OCI-LY3 (cell line): ENCODE results near the gene TMEM150B.

Source experiments
- H2AFZ ChIP-seq: fragments of 200-600, 300-600 bp; shearing (Covaris generic); 2 replicates; pipeline ENCODE4 v1.6.0; 2014; ENCODE audit warnings: antibody characterized with exemption, low read depth, low read length
- H3K27ac ChIP-seq: fragments of 200-600, 300-600 bp; sonication (generic); 2 replicates; pipeline ENCODE4 v1.5.1; 2014; ENCODE audit warnings: mild to moderate bottlenecking, low read length, moderate library complexity, mixed read lengths
- H3K27me3 ChIP-seq: fragments of 200-600, 300-600 bp; sonication (generic); 2 replicates; pipeline ENCODE4 v1.6.1; 2014; ENCODE audit warnings: low read depth, low read length, mixed read lengths
- H3K36me3 ChIP-seq: fragments of 200-600, 300-600 bp; sonication (generic); replicated peaks from 2 replicates; pipeline ENCODE3; 2014; ENCODE audit warnings: low read depth, low read length, mixed read lengths
- H3K4me1 ChIP-seq: fragments of 300-600, 200-600 bp; sonication (generic); 2 replicates; pipeline ENCODE4 v1.6.1; 2014; ENCODE audit warnings: low read length, mixed read lengths
- H3K4me2 ChIP-seq: fragments of 200-600, 300-600 bp; sonication (generic); 2 replicates; pipeline ENCODE4 v1.6.1; 2014; ENCODE audit warnings: low read length, mixed read lengths
- H3K4me3 ChIP-seq: fragments of 300-600, 200-600 bp; sonication (generic); 2 replicates; pipeline ENCODE4 v1.5.1; 2014; ENCODE audit warnings: antibody characterized with exemption, mild to moderate bottlenecking, low read length, moderate library complexity
- H3K79me2 ChIP-seq: fragments of 300-600, 200-600 bp; shearing (Covaris generic); 2 replicates; pipeline ENCODE4 v1.6.1; 2014; ENCODE audit warnings: mild to moderate bottlenecking, low read length, mixed read lengths
- H3K9ac ChIP-seq: fragments of 300-600, 200-600 bp; shearing (Covaris generic); 2 replicates; pipeline ENCODE4 v1.6.0; 2014; ENCODE audit warnings: mild to moderate bottlenecking, low read length, moderate library complexity
- H3K9me3 ChIP-seq: fragments of 200-600, 300-600 bp; shearing (Covaris generic); 2 replicates; pipeline ENCODE4 v1.6.1; 2014; ENCODE audit warnings: low read length, mixed read lengths; ENCODE audit not compliant: insufficient read depth
- H4K20me1 ChIP-seq: fragments of 200-600, 300-600 bp; sonication (generic); 2 replicates; pipeline ENCODE4 v1.6.1; 2016; ENCODE audit warnings: low read length, mixed read lengths; ENCODE audit not compliant: insufficient read depth
- EZH2phosphoT487 ChIP-seq: fragments of 200-600 bp; shearing (Covaris generic); IDR thresholded peaks from 2 replicates; pipeline ENCODE4 v1.6.1; 2018; ENCODE audit warnings: antibody characterized with exemption, mixed run types, low read depth
- TF ChIP-seq, protein P1 (sequence below): fragments of 200-600, 300-600 bp; sonication (generic); IDR thresholded peaks from 2 replicates; pipeline ENCODE4 v1.5.1; 2014; ENCODE audit warnings: antibody characterized with exemption, low read length, low read depth

The TMEM150B gene

GRCh38 chr19:55300886-55301458 is 24.2 kb downstream of the TMEM150B start:
- Histone ChIP-seq H3K79me2 (no peaks in the 10 kb centered on the region), H2AFZ (no peak overlapping the region; the same call in 1 of the 2 replicates), H3K27me3 (peaks cover 6% of the 10 kb centered on the region; the same call in 1 of the 2 replicates), H3K9me3 (no peaks in the 10 kb centered on the region), H4K20me1 (no peaks in the 10 kb centered on the region), H3K4me1 (peaks cover 10% of the 10 kb centered on the region; the same call in 1 of the 2 replicates), H3K9ac (no peak overlapping the region), H3K4me3 (peak overlapping the region; percentile 85), H3K27ac (no peak overlapping the region), H3K4me2 (peak overlapping the region; percentile 86), H3K36me3 (no peaks in the 10 kb centered on the region)
- TF ChIP-seq, protein P1, sequence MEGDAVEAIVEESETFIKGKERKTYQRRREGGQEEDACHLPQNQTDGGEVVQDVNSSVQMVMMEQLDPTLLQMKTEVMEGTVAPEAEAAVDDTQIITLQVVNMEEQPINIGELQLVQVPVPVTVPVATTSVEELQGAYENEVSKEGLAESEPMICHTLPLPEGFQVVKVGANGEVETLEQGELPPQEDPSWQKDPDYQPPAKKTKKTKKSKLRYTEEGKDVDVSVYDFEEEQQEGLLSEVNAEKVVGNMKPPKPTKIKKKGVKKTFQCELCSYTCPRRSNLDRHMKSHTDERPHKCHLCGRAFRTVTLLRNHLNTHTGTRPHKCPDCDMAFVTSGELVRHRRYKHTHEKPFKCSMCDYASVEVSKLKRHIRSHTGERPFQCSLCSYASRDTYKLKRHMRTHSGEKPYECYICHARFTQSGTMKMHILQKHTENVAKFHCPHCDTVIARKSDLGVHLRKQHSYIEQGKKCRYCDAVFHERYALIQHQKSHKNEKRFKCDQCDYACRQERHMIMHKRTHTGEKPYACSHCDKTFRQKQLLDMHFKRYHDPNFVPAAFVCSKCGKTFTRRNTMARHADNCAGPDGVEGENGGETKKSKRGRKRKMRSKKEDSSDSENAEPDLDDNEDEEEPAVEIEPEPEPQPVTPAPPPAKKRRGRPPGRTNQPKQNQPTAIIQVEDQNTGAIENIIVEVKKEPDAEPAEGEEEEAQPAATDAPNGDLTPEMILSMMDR, result no peak
- no peak for TF ChIP-seq EZH2phosphoT487

- no peak for TF ChIP-seq EZH2phosphoT487
- TF ChIP-seq, protein P1, result no peak
- Histone ChIP-seq H4K20me1 (no peaks in the 10 kb centered on the region), H3K9ac (no peak overlapping the region), H3K4me1 (peaks cover 10% of the 10 kb centered on the region; the same call in 1 of the 2 replicates), H3K4me2 (no peak overlapping the region), H3K36me3 (no peaks in the 10 kb centered on the region), H3K4me3 (no peak overlapping the region), H2AFZ (no peak overlapping the region), H3K9me3 (no peaks in the 10 kb centered on the region), H3K27ac (no peak overlapping the region), H3K27me3 (peaks cover 6% of the 10 kb centered on the region; the same call in 1 of the 2 replicates), H3K79me2 (no peaks in the 10 kb centered on the region)
These were observed 25.1 kb downstream of the TMEM150B start for GRCh38 chr19:55299991-55300390.

DNA sequence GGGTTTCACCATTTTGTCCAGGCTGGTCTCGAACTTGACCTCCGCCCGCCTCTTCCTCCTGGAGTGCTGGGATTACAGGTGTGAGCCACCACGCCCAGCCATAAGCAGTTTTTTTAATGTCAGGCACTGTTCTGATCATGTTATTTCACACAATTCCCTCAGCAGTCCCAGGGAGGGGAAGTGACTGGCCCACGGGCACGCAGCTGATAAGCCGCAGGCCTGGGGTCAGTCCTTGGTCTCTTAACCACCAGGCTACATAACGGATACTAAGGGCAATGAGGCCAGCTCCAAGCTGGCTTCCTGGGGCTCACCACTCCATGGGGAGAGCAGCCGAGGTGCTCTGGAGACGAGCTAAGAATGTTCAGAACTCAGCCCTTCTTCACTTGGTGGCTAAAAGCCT is 27.9 kb downstream of the TMEM150B start:
- H2AFZ ChIP-seq, result no peak overlapping the region
- peaks cover 6% of the 10 kb centered on the region; the same call in 1 of the 2 replicates for H3K27me3 ChIP-seq
- H3K4me2 ChIP-seq, result no peak overlapping the region

GRCh38 chr19:55289117-55289796 is 35.9 kb downstream of the TMEM150B start:
- Histone ChIP-seq H3K4me3 (no peak overlapping the region), H3K4me2 (no peak overlapping the region), H4K20me1 (no peaks in the 10 kb centered on the region), H3K27ac (no peak overlapping the region), H2AFZ (no peak overlapping the region), H3K9ac (no peak overlapping the region), H3K36me3 (no peaks in the 10 kb centered on the region), H3K79me2 (no peaks in the 10 kb centered on the region), H3K9me3 (no peaks in the 10 kb centered on the region), H3K27me3 (no peaks in the 10 kb centered on the region), H3K4me1 (0 out of 2 replicates have a peak, but pooled peaks cover 4% of the 10 kb centered on the region)
- TF ChIP-seq, protein P1, result no peak
- no peak for TF ChIP-seq EZH2phosphoT487

More for the DNA sequence above, 27.9 kb downstream of the TMEM150B start:
- Histone ChIP-seq H4K20me1 (no peaks in the 10 kb centered on the region), H3K79me2 (no peaks in the 10 kb centered on the region), H3K9me3 (no peaks in the 10 kb centered on the region), H3K4me1 (peaks cover 8% of the 10 kb centered on the region; the same call in 1 of the 2 replicates), H3K36me3 (no peaks in the 10 kb centered on the region), H3K9ac (no peak overlapping the region), H3K4me3 (no peak overlapping the region), H3K27ac (no peak overlapping the region)
- TF ChIP-seq, protein P1, result no peak
- TF ChIP-seq EZH2phosphoT487, result no peak
